ENCODE data around the gene DLGAP1.

GRCh38 chr18:3793111-3793510 lies 662.0 kb downstream of the DLGAP1 start:
- no peak for TF ChIP-seq CTCF (IDR thresholded peaks at IDR 0.05)
- TF ChIP-seq POLR2A (IDR thresholded peaks at IDR 0.05), result no peak
- TF ChIP-seq EP300 (IDR thresholded peaks at IDR 0.05), result no peak
